Fibroblast of the conjunctiva (primary cell): ENCODE results near the gene DNA2.

Experiments
- DNase-seq: peaks from one replicate; pipeline ENCODE4 v3.0.0-alpha.2; 2010; ENCODE audit warnings: low read depth

The DNA2 gene

DNA sequence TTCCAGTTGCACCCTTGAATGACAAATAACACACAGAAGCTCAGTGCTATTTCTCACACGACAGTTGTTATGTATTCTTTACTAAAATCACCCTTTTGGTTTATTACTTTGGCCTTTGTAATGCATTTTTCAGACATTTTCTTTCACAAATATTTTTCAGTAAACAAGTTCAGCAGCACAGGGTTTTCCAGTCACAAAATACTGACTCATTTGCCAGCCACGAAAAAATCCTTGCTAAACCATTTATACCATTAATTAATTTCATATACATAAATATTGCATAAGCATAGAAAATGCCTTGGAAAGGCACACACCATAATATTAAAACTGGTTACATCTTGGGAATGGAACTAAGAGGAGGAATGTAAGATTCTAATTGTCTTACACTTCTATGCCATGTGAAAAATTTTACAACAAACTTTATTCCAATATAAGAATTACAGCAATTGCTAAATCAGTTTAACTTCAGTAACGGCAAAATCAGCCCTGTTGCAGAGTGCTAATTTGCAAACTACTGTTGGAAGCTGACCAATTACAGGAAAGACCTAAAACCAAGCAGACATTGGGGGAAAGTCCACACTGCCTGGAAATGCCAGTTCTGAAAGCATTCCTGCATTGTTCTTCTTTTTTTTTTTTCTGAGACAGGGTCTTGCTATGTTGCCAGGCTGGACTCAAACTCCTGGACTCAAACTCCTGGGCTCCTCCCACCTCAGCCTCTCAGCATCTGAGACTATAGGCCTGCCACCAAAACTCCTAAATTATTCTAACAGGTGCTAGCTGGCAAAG lies 107.5 kb downstream of the DNA2 start:
- DNase-seq: no peak
